Karpas-422 (cell line): ENCODE data around the gene ZNF33A. TPM values are rescaled to one million over a fixed set of nuclear protein-coding genes. Genes with fewer than 3 reads are reported as not detected.
"Not testable (repeated sequence)": the region's sequence is repeated elsewhere in the genome, so short reads cannot be mapped to it uniquely, and the experiment has no call there.

Experiments used
- DNase-seq: peaks from one replicate; pipeline ENCODE4 v3.0.0-alpha.2; 2015
- H2AFZ ChIP-seq: fragments of 200-600 bp; sonication (generic); 2 replicates; pipeline ENCODE4 v1.6.1; 2014; ENCODE audit warnings: antibody characterized with exemption, low read length, mixed read lengths
- H3K27ac ChIP-seq: fragments of 200-600 bp; sonication (generic); 2 replicates; pipeline ENCODE4 v1.5.1; 2014; ENCODE audit warnings: mild to moderate bottlenecking, low read length, moderate library complexity
- H3K27me3 ChIP-seq: fragments of 200-600 bp; sonication (generic); 2 replicates; pipeline ENCODE4 v1.6.1; 2014; ENCODE audit warnings: low read length, mixed read lengths
- H3K36me3 ChIP-seq: fragments of 200-600 bp; sonication (generic); 2 replicates; pipeline ENCODE4 v1.6.1; 2014; ENCODE audit warnings: low read length, mixed read lengths; ENCODE audit not compliant: insufficient read depth
- H3K4me1 ChIP-seq: fragments of 200-600 bp; sonication (generic); 2 replicates; pipeline ENCODE4 v1.6.1; 2014; ENCODE audit warnings: mild to moderate bottlenecking, low read length, mixed read lengths
- H3K4me2 ChIP-seq: fragments of 200-600 bp; sonication (generic); 2 replicates; pipeline ENCODE4 v1.6.1; 2014; ENCODE audit warnings: low read length, low read depth, mild to moderate bottlenecking; ENCODE audit not compliant: poor library complexity, severe bottlenecking
- H3K4me3 ChIP-seq: fragments of 200-600 bp; sonication (generic); 2 replicates; pipeline ENCODE4 v1.5.1; 2014; ENCODE audit warnings: mild to moderate bottlenecking, antibody characterized with exemption, low read length, mixed read lengths
- H3K79me2 ChIP-seq: fragments of 200-600 bp; sonication (generic); 2 replicates; pipeline ENCODE4 v1.6.1; 2014; ENCODE audit warnings: mild to moderate bottlenecking, low read length, mixed read lengths
- H3K9ac ChIP-seq: fragments of 200-600 bp; sonication (generic); 2 replicates; pipeline ENCODE4 v1.6.0; 2014; ENCODE audit warnings: low read length
- H3K9me2 ChIP-seq: fragments of 200-600 bp; sonication (generic), shearing (Covaris generic); replicated peaks from 2 replicates; pipeline ENCODE4 v1.6.0; 2014; ENCODE audit warnings: mild to moderate bottlenecking, low read length, moderate library complexity; ENCODE audit not compliant: insufficient read depth
- H3K9me3 ChIP-seq: fragments of 300-700, 200-600 bp; sonication (generic); 2 replicates; pipeline ENCODE4 v1.6.1; 2014; ENCODE audit warnings: low read length, mixed read lengths
- H4K20me1 ChIP-seq: fragments of 200-600 bp; sonication (generic); 2 replicates; pipeline ENCODE4 v1.6.1; 2014; ENCODE audit warnings: mild to moderate bottlenecking, antibody characterized with exemption, low read length, low read depth; ENCODE audit not compliant: insufficient read depth
- total RNA-seq: library from RNA; depleted of rRNA; stranded (reverse); fragments of >200 nt; shearing (Covaris generic); gene quantifications from 2 replicates; pipeline ENCODE4 v1.2.3, GENCODE V29; 2014; ENCODE audit warnings: low replicate concordance

ZNF33A gene
- total RNA-seq, 1 experiment from 2014 or later, result 38.9 TPM

DNA sequence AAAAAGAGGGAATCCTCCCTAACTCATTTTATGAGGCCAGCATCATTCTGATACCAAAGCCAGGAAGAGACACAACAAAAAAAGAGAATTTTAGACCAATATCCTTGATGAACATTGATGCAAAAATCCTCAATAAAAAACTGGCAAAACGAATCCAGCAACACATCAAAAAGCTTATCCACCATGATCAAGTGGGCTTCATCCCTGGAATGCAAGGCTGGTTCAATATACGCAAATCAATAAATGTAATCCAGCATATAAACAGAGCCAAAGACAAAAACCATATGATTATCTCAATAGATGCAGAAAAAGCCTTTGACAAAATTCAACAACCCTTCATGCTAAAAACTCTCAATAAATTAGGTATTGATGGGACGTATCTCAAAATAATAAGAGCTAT is 11.6 kb upstream of the ZNF33A start:
- not testable (repeated sequence) for H3K9ac ChIP-seq, DNase-seq, H3K36me3 ChIP-seq, H3K4me1 ChIP-seq, H3K27me3 ChIP-seq, H3K27ac ChIP-seq, H4K20me1 ChIP-seq, H3K4me3 ChIP-seq, H3K79me2 ChIP-seq, H3K9me3 ChIP-seq, H3K4me2 ChIP-seq, H3K9me2 ChIP-seq, H2AFZ ChIP-seq

DNA sequence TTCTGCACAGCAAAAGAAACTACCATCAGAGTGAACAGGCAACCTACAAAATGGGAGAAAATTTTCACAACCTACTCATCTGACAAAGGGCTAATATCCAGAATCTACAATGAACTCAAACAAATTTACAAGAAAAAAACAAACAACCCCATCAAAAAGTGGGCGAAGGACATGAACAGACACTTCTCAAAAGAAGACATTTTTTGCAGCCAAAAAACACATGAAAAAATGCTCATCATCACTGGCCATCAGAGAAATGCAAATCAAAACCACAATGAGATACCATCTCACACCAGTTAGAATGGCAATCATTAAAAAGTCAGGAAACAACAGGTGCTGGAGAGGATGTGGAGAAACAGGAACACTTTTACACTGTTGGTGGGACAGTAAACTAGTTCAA is 10.0 kb upstream of the ZNF33A start:
- not testable (repeated sequence) for H3K27ac ChIP-seq, H3K36me3 ChIP-seq, DNase-seq, H3K4me1 ChIP-seq, H3K9me3 ChIP-seq, H2AFZ ChIP-seq, H3K4me3 ChIP-seq, H3K9ac ChIP-seq, H3K79me2 ChIP-seq, H3K9me2 ChIP-seq, H3K4me2 ChIP-seq, H4K20me1 ChIP-seq, H3K27me3 ChIP-seq

DNA sequence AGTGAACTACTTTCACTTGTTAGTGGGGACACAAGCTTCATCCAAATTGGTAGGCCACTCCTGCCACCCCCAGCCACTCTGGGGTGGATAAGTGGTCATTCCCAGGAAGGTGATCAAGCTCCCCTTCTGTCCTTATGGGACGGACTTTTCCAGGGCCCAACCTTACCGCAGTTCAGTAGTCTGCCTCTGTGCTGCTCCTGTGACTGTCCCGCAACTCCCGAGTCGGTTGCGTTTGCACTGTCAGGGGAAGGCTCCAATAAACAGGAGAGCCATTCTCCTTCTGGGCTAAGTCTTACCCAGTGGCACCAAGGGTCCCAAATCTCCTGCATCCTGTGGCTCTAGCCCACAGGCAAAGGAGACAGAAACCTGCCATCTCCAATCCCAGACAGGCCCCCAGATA is 7.4 kb upstream of the ZNF33A start:
- Histone ChIP-seq H3K27me3 (no peaks in the 10 kb centered on the region), H3K4me2 (no peak overlapping the region), H3K9me2 (no peaks in the 10 kb centered on the region), H3K79me2 (no peaks in the 10 kb centered on the region), H4K20me1 (no peaks in the 10 kb centered on the region), H3K4me3 (no peak overlapping the region), H3K9me3 (no peaks in the 10 kb centered on the region), H3K9ac (no peak overlapping the region), H3K27ac (no peak overlapping the region), H3K4me1 (no peaks in the 10 kb centered on the region), H2AFZ (no peak overlapping the region), H3K36me3 (no peaks in the 10 kb centered on the region)
- no peak for DNase-seq

DNA sequence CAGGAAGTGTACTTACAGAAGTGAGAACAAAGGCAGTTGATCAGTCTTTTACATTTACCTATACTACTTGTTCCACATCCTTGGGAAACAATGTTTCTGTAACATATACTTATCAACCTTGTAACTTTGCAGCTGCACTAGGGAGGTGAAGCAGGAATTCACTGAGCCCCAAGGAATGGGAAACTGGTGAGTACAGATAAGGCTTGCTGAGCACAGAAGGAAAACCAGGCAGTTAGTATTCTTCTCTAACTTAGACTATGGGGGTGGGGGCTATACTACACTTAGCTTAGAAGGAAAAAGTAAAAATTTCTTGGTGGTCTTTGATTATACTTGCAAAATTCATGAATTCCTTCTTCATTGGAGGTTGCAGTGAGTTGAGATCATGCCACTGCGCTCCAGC is 6.9 kb upstream of the ZNF33A start:
- Histone ChIP-seq H4K20me1 (no peaks in the 10 kb centered on the region), H2AFZ (no peak overlapping the region), H3K27ac (no peak overlapping the region), H3K4me2 (no peak overlapping the region), H3K27me3 (no peaks in the 10 kb centered on the region), H3K79me2 (no peaks in the 10 kb centered on the region), H3K9me3 (no peaks in the 10 kb centered on the region), H3K4me3 (no peak overlapping the region), H3K4me1 (no peaks in the 10 kb centered on the region), H3K9ac (no peak overlapping the region), H3K9me2 (no peaks in the 10 kb centered on the region), H3K36me3 (no peaks in the 10 kb centered on the region)
- no peak for DNase-seq

DNA sequence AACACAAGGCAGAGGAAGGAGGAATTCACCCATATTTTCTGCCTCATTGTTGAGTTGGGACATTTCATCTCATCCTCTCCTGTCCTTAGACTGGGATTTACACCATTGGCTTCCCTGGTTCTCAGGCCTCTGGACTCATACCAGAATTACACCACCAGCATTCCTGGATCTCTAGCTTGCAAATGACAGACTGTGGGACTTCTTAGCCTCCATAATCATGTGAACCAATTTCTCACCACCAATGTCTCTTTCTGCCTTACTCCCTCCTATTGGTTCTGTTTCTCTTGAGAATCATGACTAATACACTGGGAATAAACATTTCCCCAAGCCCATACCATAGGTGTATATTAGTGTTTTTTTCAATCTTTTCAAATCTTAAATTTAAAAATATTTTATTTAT is 2.9 kb upstream of the ZNF33A start:
- peaks cover 2% of the 10 kb centered on the region; the same call in 1 of the 2 replicates for H3K36me3 ChIP-seq

DNA sequence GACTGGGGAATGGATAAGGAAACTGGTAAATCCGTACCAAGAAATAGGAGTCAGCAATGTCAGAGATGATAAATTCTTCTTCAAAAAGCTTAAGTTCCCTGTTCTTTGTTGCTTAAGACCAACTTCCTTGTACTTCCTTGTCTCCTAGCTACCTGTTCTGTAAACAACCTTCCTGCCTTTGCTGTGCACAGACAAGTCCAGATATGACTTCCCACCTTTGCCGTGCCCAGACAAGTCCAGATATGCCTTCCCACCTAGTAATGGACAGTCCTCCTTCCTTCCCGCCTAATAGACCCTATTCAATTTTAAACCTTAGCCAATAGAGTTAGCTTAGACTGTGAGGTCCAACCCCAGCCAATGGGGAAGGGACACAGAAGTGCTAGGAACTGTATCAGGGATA is 2.5 kb upstream of the ZNF33A start:
- H3K4me3 ChIP-seq, result no peak overlapping the region
- no peaks in the 10 kb centered on the region for H3K27me3 ChIP-seq
- no peak overlapping the region for H3K27ac ChIP-seq
- H2AFZ ChIP-seq, result no peak overlapping the region
- H3K9ac ChIP-seq, result no peak overlapping the region
- no peaks in the 10 kb centered on the region for H3K9me2 ChIP-seq
- H3K36me3 ChIP-seq, result peaks cover 5% of the 10 kb centered on the region; the same call in 1 of the 2 replicates
- peaks cover 16% of the 10 kb centered on the region for H3K4me1 ChIP-seq
- no peak overlapping the region for H3K4me2 ChIP-seq
- H4K20me1 ChIP-seq, result no peaks in the 10 kb centered on the region
- DNase-seq, result no peak
- no peaks in the 10 kb centered on the region for H3K9me3 ChIP-seq
- H3K79me2 ChIP-seq, result peaks cover 18% of the 10 kb centered on the region

More for the DNA sequence above, 2.9 kb upstream of the ZNF33A start:
- Histone ChIP-seq H3K9me3 (no peaks in the 10 kb centered on the region), H3K27me3 (no peaks in the 10 kb centered on the region), H2AFZ (no peak overlapping the region), H3K27ac (no peak overlapping the region), H3K9ac (no peak overlapping the region), H3K9me2 (no peaks in the 10 kb centered on the region), H3K4me3 (no peak overlapping the region), H4K20me1 (no peaks in the 10 kb centered on the region), H3K4me2 (no peak overlapping the region), H3K4me1 (peaks cover 16% of the 10 kb centered on the region), H3K79me2 (peaks cover 15% of the 10 kb centered on the region)
- DNase-seq, result no peak

DNA sequence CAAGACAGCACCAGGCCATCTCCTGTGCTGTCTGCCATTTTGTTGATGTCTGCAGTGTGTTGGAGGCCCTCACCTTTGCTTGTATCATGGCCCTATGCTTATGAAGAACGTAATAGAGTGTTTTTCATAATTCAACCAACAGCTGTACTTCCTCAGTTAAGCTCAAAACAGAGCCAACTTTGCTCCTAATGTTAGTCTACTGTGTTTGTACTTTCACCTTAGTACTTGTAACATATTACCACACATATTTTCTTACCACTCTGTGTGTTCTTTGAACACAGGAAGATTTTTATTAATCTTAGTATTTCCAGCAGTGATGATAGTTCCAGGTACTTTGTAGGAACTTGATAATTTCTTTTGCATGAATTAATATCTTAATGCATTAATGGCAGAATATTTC is 5.9 kb downstream of the ZNF33A start:
- Histone ChIP-seq H3K9me3 (no peaks in the 10 kb centered on the region), H2AFZ (no peak overlapping the region), H3K9ac (no peak overlapping the region), H3K4me1 (peaks cover 8% of the 10 kb centered on the region), H3K9me2 (no peaks in the 10 kb centered on the region), H3K4me3 (no peak overlapping the region), H4K20me1 (no peaks in the 10 kb centered on the region), H3K27me3 (no peaks in the 10 kb centered on the region), H3K36me3 (peaks cover 77% of the 10 kb centered on the region), H3K79me2 (peaks cover 36% of the 10 kb centered on the region), H3K27ac (no peak overlapping the region), H3K4me2 (no peak overlapping the region)
- no peak for DNase-seq

DNA sequence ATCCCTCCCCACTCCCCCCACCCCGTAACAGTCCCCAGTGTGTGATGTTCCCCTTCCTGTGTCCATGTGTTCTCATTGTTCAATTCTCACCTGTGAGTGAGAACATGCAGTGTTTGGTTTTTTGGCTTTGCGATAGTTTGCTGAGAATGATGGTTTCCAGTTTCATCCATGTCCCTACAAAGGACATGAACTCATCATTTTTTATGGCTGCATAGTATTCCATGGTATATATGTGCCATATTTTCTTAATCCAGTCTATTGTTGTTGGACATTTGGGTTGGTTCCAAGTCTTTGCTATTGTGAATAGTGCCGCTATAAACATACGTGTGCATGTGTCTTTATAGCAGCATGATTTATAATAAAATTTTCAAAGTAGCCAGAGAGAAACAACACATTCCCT is 8.6 kb downstream of the ZNF33A start:
- peaks cover 77% of the 10 kb centered on the region for H3K36me3 ChIP-seq
- DNase-seq, H3K27ac ChIP-seq, H3K27me3 ChIP-seq, H3K4me3 ChIP-seq, H3K4me2 ChIP-seq, H3K9ac ChIP-seq, H3K4me1 ChIP-seq, H4K20me1 ChIP-seq, H3K9me3 ChIP-seq, H3K9me2 ChIP-seq, H2AFZ ChIP-seq: not testable (repeated sequence)
- peaks cover 14% of the 10 kb centered on the region; the same call in 1 of the 2 replicates for H3K79me2 ChIP-seq

DNA sequence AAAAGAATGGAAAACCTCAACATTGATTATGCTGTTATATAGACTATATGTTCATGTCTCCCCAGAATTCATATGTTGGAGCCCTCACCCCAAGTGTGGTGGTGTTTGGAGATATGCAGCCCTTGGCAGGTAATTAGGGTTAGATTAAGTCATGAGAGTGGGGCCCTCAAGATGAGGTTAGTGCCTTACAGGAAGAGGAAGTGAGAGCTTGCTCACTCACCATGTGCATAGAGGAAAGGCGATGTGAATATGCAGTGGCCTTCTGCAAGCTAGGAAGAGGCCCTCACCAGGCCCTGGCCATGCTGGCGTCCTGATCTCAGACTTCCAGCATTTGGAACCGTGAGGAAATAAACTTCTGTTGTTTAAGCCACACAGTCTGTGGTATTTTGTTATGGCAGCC is 14.8 kb downstream of the ZNF33A start:
- Histone ChIP-seq H4K20me1 (no peaks in the 10 kb centered on the region), H3K36me3 (peaks cover 69% of the 10 kb centered on the region), H3K27ac (no peak overlapping the region)

More for the DNA sequence above, 14.8 kb downstream of the ZNF33A start:
- DNase-seq, result peak; percentile 55
- no peak overlapping the region for H2AFZ ChIP-seq
- H3K4me3 ChIP-seq, result no peak overlapping the region
- no peak overlapping the region for H3K4me2 ChIP-seq
- 0 out of 2 replicates have a peak, but pooled peaks cover 10% of the 10 kb centered on the region for H3K79me2 ChIP-seq
- no peaks in the 10 kb centered on the region for H3K9me3 ChIP-seq
- no peaks in the 10 kb centered on the region for H3K27me3 ChIP-seq
- no peak overlapping the region for H3K9ac ChIP-seq
- H3K4me1 ChIP-seq, result no peaks in the 10 kb centered on the region
- no peaks in the 10 kb centered on the region for H3K9me2 ChIP-seq
